Activated T-helper 9 cell treated with anti-CD3 and anti-CD28 coated beads, Interleukin-2, amount 50 U/mL, for 16 hours (primary cell): ENCODE results near the gene CISD3.

Experiments
- DNase-seq: peaks from one replicate; pipeline ENCODE4 v3.0.0-alpha.2; 2020; ENCODE audit warnings: low read depth

CISD3 gene

GRCh38 chr17:38779965-38780752 lies 50.0 kb downstream of the CISD3 start:
- DNase-seq: no peak

DNA sequence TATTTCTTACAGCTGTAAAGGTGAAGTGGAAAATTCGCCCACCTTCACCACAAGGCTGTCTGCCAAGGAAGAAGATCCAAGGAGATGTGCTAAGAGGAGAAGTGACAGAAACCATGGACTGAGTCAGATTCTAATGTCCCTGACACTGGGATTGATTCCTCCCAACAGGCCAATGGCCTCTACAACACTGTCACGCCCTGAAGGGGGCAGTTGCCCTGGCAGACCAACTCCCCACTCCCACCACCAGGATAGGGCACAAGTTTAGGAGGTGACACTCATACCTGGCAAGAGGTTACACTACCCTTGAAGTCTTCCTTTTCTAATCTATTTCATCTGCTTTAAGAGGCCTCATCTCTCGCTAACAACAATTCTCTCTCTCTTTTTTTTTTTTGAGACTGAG lies 53.1 kb downstream of the CISD3 start:
- DNase-seq: no peak
